Measurements from ENCODE around the gene ZIC2.
"Not testable (repeated sequence)": the region's sequence is repeated elsewhere in the genome, so short reads cannot be mapped to it uniquely, and the experiment has no call there.

The ZIC2 gene

GRCh38 chr13:100022798-100023197, 41.2 kb downstream of the ZIC2 start:
- Histone ChIP-seq H3K36me3 (ENCODE audit: control insufficient read depth in 2 of 2, insufficient read depth in 2 of 2, low read length in 2 of 2) (no peaks in the 10 kb centered on the region), H3K4me3 (ENCODE audit: low read length in 2 of 2) (no peak overlapping the region), H3K27ac (ENCODE audit: low read depth in 2 of 2, low read length in 2 of 2) (no peak overlapping the region), H3K9ac (ENCODE audit: low read depth in 1 of 2, low read length in 2 of 2) (no peak overlapping the region), H3K27me3 (ENCODE audit: control insufficient read depth in 2 of 2, insufficient read depth in 2 of 2, low read length in 2 of 2) (no peaks in the 10 kb centered on the region), H3K4me1 (ENCODE audit: control insufficient read depth in 2 of 2, insufficient read depth in 2 of 2, low read length in 2 of 2) (peaks cover 0 to 2% of the 10 kb centered on the region in 2 donors), H3K9me3 (ENCODE audit: control insufficient read depth in 2 of 2, low read length in 2 of 2) (no peaks in the 10 kb centered on the region)

DNA sequence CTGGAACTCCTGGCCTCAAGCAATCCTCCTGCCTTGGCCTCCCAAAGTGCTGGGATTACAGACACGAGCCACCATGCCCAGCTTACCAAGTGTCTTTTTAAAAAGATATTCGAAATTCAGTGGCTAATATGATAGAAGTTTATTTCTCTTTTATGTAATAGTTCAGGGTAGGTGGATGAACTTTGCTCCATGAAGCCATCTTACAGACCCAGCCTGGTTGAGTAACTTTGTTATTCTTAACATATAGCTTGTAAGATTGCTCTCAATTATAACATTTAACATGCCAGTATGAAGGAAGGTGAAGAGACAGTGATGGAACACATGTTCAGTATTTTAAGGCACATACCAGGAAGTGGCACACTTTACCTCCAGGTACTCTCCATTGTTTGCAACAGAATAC, 42.4 kb downstream of the ZIC2 start:
- Histone ChIP-seq H3K27ac (ENCODE audit: low read depth in 2 of 2, low read length in 2 of 2) (no peak overlapping the region), H3K36me3 (ENCODE audit: control insufficient read depth in 2 of 2, insufficient read depth in 2 of 2, low read length in 2 of 2) (no peaks in the 10 kb centered on the region), H3K4me1 (ENCODE audit: control insufficient read depth in 2 of 2, insufficient read depth in 2 of 2, low read length in 2 of 2) (peaks cover 0 to 2% of the 10 kb centered on the region in 2 donors)

DNA sequence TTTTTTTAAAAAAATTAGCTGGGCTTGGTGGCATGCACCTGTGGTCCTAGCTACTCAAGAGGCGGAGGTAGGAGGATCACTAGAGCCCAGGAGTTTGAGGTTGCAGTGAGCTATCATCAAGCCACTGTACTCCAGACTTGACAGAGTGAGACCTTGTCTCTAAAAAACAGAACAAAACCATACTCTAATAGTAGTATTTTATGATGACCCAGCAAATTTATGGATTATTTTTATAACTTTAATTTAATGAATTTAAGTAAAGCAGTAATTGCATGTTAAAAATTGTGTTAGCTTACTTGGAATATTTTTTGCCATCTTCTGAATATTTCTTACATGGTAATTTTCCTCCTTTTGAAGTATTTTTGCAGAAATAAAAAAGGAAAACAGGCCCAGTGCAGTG, 48.3 kb downstream of the ZIC2 start:
- no peak overlapping the region for H3K9ac ChIP-seq (ENCODE audit: low read depth in 1 of 2, low read length in 2 of 2)
- no peaks in the 10 kb centered on the region for H3K27me3 ChIP-seq (ENCODE audit: control insufficient read depth in 2 of 2, insufficient read depth in 2 of 2, low read length in 2 of 2)
- H3K4me1 ChIP-seq (ENCODE audit: control insufficient read depth in 2 of 2, insufficient read depth in 2 of 2, low read length in 2 of 2) = no peaks in the 10 kb centered on the region
- no peaks in the 10 kb centered on the region for H3K36me3 ChIP-seq (ENCODE audit: control insufficient read depth in 2 of 2, insufficient read depth in 2 of 2, low read length in 2 of 2)
- no peaks in the 10 kb centered on the region for H3K9me3 ChIP-seq (ENCODE audit: control insufficient read depth in 2 of 2, low read length in 2 of 2)
- H3K4me3 ChIP-seq (ENCODE audit: low read length in 2 of 2) = no peak overlapping the region
- no peak overlapping the region for H3K27ac ChIP-seq (ENCODE audit: low read depth in 2 of 2, low read length in 2 of 2)

More for the DNA sequence above, 42.4 kb downstream of the ZIC2 start:
- Histone ChIP-seq H3K4me3 (ENCODE audit: low read length in 2 of 2) (no peak overlapping the region), H3K9me3 (ENCODE audit: control insufficient read depth in 2 of 2, low read length in 2 of 2) (no peaks in the 10 kb centered on the region), H3K27me3 (ENCODE audit: control insufficient read depth in 2 of 2, insufficient read depth in 2 of 2, low read length in 2 of 2) (no peaks in the 10 kb centered on the region), H3K9ac (ENCODE audit: low read depth in 1 of 2, low read length in 2 of 2) (no peak overlapping the region)

DNA sequence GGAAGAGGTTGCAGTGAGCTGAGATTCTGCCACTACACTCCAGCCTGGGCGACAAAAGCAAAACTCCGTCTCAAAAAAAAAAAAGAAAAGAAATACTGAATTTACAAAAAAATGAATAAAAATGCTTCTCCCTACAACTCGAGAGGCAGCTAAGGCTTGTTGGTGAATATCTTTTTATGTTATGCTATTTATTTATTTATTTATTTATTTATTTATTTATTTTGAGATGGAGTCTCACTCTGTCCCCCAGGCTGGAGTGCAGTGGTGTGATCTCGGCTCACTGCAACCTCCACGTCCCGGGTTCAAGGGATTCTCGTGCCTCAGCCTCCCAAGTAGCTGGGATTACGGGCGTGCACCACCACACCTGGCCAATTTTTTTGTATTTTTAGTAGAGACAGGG, 51.1 kb downstream of the ZIC2 start:
- H3K4me1 ChIP-seq (ENCODE audit: control insufficient read depth in 2 of 2, insufficient read depth in 2 of 2, low read length in 2 of 2); H3K27ac ChIP-seq (ENCODE audit: low read depth in 2 of 2, low read length in 2 of 2); H3K9me3 ChIP-seq (ENCODE audit: control insufficient read depth in 2 of 2, low read length in 2 of 2); H3K9ac ChIP-seq (ENCODE audit: low read depth in 1 of 2, low read length in 2 of 2); H3K4me3 ChIP-seq (ENCODE audit: low read length in 2 of 2); H3K36me3 ChIP-seq (ENCODE audit: control insufficient read depth in 2 of 2, insufficient read depth in 2 of 2, low read length in 2 of 2); H3K27me3 ChIP-seq (ENCODE audit: control insufficient read depth in 2 of 2, insufficient read depth in 2 of 2, low read length in 2 of 2): not testable (repeated sequence)

DNA sequence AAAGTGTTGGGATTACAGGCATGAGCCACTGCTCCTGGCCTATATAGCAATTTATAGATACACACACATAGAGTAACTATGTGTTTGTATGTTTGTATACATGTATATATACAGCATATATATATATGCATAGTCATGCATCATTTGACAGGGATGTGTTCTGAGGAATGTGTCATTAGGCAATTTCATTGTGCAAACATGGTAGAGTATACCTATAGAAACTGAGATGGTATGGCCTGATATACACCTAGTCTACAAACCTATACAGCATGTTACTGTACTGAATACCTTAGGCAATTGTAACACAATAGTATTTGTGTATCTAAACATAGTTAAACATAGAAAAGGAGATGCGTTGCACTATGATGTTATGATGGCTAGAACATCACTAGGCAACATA, 54.4 kb downstream of the ZIC2 start:
- Histone ChIP-seq H3K27me3 (ENCODE audit: control insufficient read depth in 2 of 2, insufficient read depth in 2 of 2, low read length in 2 of 2) (no peaks in the 10 kb centered on the region), H3K27ac (ENCODE audit: low read depth in 2 of 2, low read length in 2 of 2) (no peak overlapping the region), H3K4me3 (ENCODE audit: low read length in 2 of 2) (no peak overlapping the region), H3K4me1 (ENCODE audit: control insufficient read depth in 2 of 2, insufficient read depth in 2 of 2, low read length in 2 of 2) (no peaks in the 10 kb centered on the region), H3K36me3 (ENCODE audit: control insufficient read depth in 2 of 2, insufficient read depth in 2 of 2, low read length in 2 of 2) (no peaks in the 10 kb centered on the region), H3K9ac (ENCODE audit: low read depth in 1 of 2, low read length in 2 of 2) (no peak overlapping the region), H3K9me3 (ENCODE audit: control insufficient read depth in 2 of 2, low read length in 2 of 2) (no peaks in the 10 kb centered on the region)

Data from mucosa of rectum (tissue), 2 donors.